IMR-90 (cell line): ENCODE results near the gene CACNA1G.

Experiments used
- CEBPB ChIP-seq: IDR thresholded peaks from 2 replicates; pipeline ENCODE4 v1.6.1; 2012; ENCODE audit warnings: low read depth, low read length, improper control_type of control experiment
- CHD1 ChIP-seq: IDR thresholded peaks from 2 replicates; pipeline ENCODE4 v1.6.1; 2012; ENCODE audit warnings: low read depth, low read length, improper control_type of control experiment
- CTCF ChIP-seq: conservative IDR thresholded peaks from 2 replicates; pipeline ENCODE4 v1.5.1; 2012; ENCODE audit warnings: mild to moderate bottlenecking, low read depth, low read length, improper control_type of control experiment
- MAFK ChIP-seq: IDR thresholded peaks from 2 replicates; pipeline ENCODE4 v1.6.1; 2012; ENCODE audit warnings: low read depth, low read length, improper control_type of control experiment
- MAZ ChIP-seq: IDR thresholded peaks from 2 replicates; pipeline ENCODE4 v1.6.1; 2012; ENCODE audit warnings: low read depth, mild to moderate bottlenecking, low read length, improper control_type of control experiment, moderate library complexity, borderline replicate concordance
- MXI1 ChIP-seq: IDR thresholded peaks from 2 replicates; pipeline ENCODE4 v1.6.1; 2012; ENCODE audit warnings: low read depth, mild to moderate bottlenecking, low read length, moderate library complexity, borderline replicate concordance
- POLR2A ChIP-seq: IDR thresholded peaks from 2 replicates; pipeline ENCODE4 v1.6.1; 2012; ENCODE audit warnings: mild to moderate bottlenecking, low read depth, low read length
- RAD21 ChIP-seq: IDR thresholded peaks from 2 replicates; pipeline ENCODE4 v1.6.1; 2012; ENCODE audit warnings: low read length, improper control_type of control experiment
- RCOR1 ChIP-seq: IDR thresholded peaks from 2 replicates; pipeline ENCODE4 v1.6.1; 2012; ENCODE audit warnings: mild to moderate bottlenecking, low read length, improper control_type of control experiment; ENCODE audit not compliant: insufficient replicate concordance
- RFX5 ChIP-seq: IDR thresholded peaks from 2 replicates; pipeline ENCODE4 v1.8.0; 2012; ENCODE audit warnings: low read depth, mild to moderate bottlenecking, low read length, moderate library complexity
- SMC3 ChIP-seq: fragments of 150-350 bp; IDR thresholded peaks from 2 replicates; pipeline ENCODE4 v1.6.1; 2016; ENCODE audit warnings: low read depth, mild to moderate bottlenecking, antibody characterized with exemption, low read length, moderate library complexity
- USF2 ChIP-seq: fragments of 150-350 bp; IDR thresholded peaks from 2 replicates; pipeline ENCODE4 v1.6.1; 2017; ENCODE audit warnings: mild to moderate bottlenecking, antibody characterized with exemption, low read length, low read depth

- TF ChIP-seq CTCF: 0 out of 2 replicates have a peak, but pooled peaks have one; percentile 15
- TF ChIP-seq POLR2A: no peak
- no peak for TF ChIP-seq USF2
- TF ChIP-seq MXI1: no peak
- TF ChIP-seq CEBPB: no peak
- TF ChIP-seq RFX5: no peak
- no peak for TF ChIP-seq SMC3
- no peak for TF ChIP-seq RAD21
- TF ChIP-seq CHD1: no peak
- TF ChIP-seq MAZ: no peak
- no peak for TF ChIP-seq MAFK
- TF ChIP-seq RCOR1: no peak
Measured at GRCh38 chr17:50534222-50534978, 26.1 kb upstream of the CACNA1G start.
